Caco-2 (cell line): ENCODE measurements around the gene ZNF407. TPM values are rescaled to one million over a fixed set of nuclear protein-coding genes. Genes with fewer than 3 reads are reported as not detected.

Source experiments
- BruUV-seq: library from RNA; stranded (reverse); fragments of 400-500 nt; replicated peaks from 2 replicates; lab custom pipeline; 2021; lab: Mats Ljungman, UMichigan
- CTCF ChIA-PET: fragments of 300-600 bp; sonication (Branson Sonifier 250); formaldehyde crosslinking; loops from one replicate; lab custom pipeline; 2022; ENCODE audit warnings: antibody characterized with exemption; lab: Charles Lee
- POLR2A ChIA-PET: fragments of 300-600 bp; sonication (Branson Sonifier 250); formaldehyde crosslinking; loops from one replicate; lab custom pipeline; 2022; ENCODE audit warnings: antibody characterized with exemption; lab: Charles Lee
- DNase-seq, 2 experiments: peaks; one replicate each; pipeline versions ENCODE4 v3.0.0 to v3.0.0-alpha.2; 2020 to 2022
- H3K27me3 ChIP-seq: replicated peaks from 2 replicates; pipeline ENCODE4 v1.6.0; 2011; ENCODE audit warnings: low read length; ENCODE audit not compliant: control insufficient read depth, insufficient read depth
- H3K36me3 ChIP-seq: 2 replicates; pipeline ENCODE4 v1.5.1; 2011; ENCODE audit warnings: low read length; ENCODE audit not compliant: control insufficient read depth, insufficient read depth
- H3K4me1 ChIP-seq: fragments of 250-450 bp; sonication (Bioruptor Pico); 2 replicates; pipeline ENCODE4 v1.5.1; 2020; ENCODE audit warnings: mild to moderate bottlenecking
- H3K4me3 ChIP-seq: 2 replicates; pipeline ENCODE4 v1.5.1; 2011; ENCODE audit warnings: low read depth, mild to moderate bottlenecking, control low read depth, low read length
- H3K9me3 ChIP-seq: fragments of 250-450 bp; sonication (Bioruptor Pico); 2 replicates; pipeline ENCODE4 v1.5.1; 2020; ENCODE audit warnings: mild to moderate bottlenecking, moderate library complexity
- H3K27ac Mint-ChIP-seq: one replicate; pipeline ENCODE4 v1.8.0; 2022; ENCODE audit warnings: mixed read lengths; ENCODE audit not compliant: unreplicated experiment
- H3K27me3 Mint-ChIP-seq: one replicate; pipeline ENCODE4 v1.8.0; 2022; ENCODE audit warnings: mixed read lengths; ENCODE audit not compliant: insufficient read depth, unreplicated experiment
- H3K36me3 Mint-ChIP-seq: one replicate; pipeline ENCODE4 v1.8.0; 2022; ENCODE audit warnings: mild to moderate bottlenecking, mixed read lengths; ENCODE audit not compliant: insufficient read depth, unreplicated experiment
- H3K4me1 Mint-ChIP-seq: one replicate; pipeline ENCODE4 v1.8.0; 2022; ENCODE audit warnings: low read depth, mixed read lengths; ENCODE audit not compliant: unreplicated experiment
- H3K4me3 Mint-ChIP-seq: one replicate; pipeline ENCODE4 v1.8.0; 2022; ENCODE audit warnings: mild to moderate bottlenecking, moderate library complexity, mixed read lengths; ENCODE audit not compliant: unreplicated experiment
- H3K9me3 Mint-ChIP-seq: one replicate; pipeline ENCODE4 v1.8.0; 2022; ENCODE audit warnings: mixed read lengths; ENCODE audit not compliant: unreplicated experiment
- intact Hi-C: fragments of 100-400 bp; cut with micrococcal nuclease; formaldehyde crosslinking; loops from one replicate; pipeline ENCODE4 v1.10.0; 2022; ENCODE audit not compliant: unreplicated experiment
- total RNA-seq: library from RNA; stranded (reverse); gene quantifications from 2 replicates; pipeline ENCODE4 v1.2.3, GENCODE V29; 2022
- TF ChIP-seq, protein P1 (sequence below), 2 experiments: fragments of 200-600 bp in 1 of 2; IDR thresholded peaks; 1 replicate in 1 of 2; 2 replicates in 1 of 2; pipeline versions ENCODE4 v1.5.1 to v1.8.0; 2011 to 2022; ENCODE audit warnings: antibody characterized with exemption in 1 of 2, control low read depth in 1 of 2, inconsistent platforms in 1 of 2, low read depth in 1 of 2, low read length in 1 of 2, mild to moderate bottlenecking in 1 of 2, moderate library complexity in 1 of 2; ENCODE audit not compliant: insufficient read depth in 1 of 2, severe bottlenecking in 1 of 2, unreplicated experiment in 1 of 2

ZNF407 gene
- total RNA-seq, 1 experiment from 2014 or later = 4.7 TPM

DNA sequence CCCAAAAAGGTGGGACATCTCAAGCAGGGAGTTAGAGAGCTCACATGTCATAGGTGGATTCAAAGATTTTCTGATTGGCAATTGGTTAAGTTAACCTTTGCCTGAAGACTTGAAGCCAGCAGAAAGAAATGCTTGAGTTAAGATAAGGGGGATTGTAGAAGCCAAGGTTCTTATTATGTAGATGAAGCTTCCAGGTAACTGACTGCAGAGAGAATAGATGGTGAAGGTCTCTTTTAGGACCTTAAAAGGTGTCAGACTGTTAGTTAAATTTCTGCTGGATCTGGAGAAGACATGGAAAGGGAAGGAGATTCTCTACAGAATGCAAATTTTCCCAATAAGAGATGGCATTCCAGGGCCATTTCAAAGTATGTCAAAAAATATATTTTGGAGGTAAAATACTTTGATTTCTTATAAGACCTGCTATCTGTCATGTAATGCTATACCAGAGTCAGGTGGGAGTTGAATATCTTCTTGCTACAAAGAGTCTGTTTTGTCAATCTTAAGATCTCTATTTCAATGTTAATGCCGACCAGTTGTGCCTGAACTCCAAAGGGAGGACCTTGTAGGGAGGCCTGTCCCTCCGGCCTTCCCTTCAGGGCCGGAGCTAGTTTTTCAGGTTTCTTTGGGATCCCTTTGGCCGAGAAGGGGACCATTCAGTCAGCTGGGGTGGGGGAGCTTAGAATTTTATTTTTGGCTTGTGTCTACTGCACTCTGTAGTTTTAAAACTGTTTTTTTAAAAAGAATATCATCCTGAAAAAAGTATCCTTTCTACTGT is 330.7 kb downstream of the ZNF407 start:
- Histone ChIP-seq H3K9me3 (no peaks in the 10 kb centered on the region), H3K4me3 (no peak overlapping the region), H3K4me1 (no peaks in the 10 kb centered on the region), H3K36me3 (no peaks in the 10 kb centered on the region), H3K27me3 (no peaks in the 10 kb centered on the region)
- Mint-ChIP-seq H3K9me3 (no peaks in the 10 kb centered on the region), H3K27ac (no peak overlapping the region), H3K36me3 (no peaks in the 10 kb centered on the region), H3K4me3 (no peak overlapping the region), H3K27me3 (no peaks in the 10 kb centered on the region), H3K4me1 (no peaks in the 10 kb centered on the region)
- no peak for DNase-seq
- ChIA-PET CTCF (no interaction called here), POLR2A (no interaction called here)
- no TSS peak for BruUV-seq
- TF ChIP-seq, protein P1, sequence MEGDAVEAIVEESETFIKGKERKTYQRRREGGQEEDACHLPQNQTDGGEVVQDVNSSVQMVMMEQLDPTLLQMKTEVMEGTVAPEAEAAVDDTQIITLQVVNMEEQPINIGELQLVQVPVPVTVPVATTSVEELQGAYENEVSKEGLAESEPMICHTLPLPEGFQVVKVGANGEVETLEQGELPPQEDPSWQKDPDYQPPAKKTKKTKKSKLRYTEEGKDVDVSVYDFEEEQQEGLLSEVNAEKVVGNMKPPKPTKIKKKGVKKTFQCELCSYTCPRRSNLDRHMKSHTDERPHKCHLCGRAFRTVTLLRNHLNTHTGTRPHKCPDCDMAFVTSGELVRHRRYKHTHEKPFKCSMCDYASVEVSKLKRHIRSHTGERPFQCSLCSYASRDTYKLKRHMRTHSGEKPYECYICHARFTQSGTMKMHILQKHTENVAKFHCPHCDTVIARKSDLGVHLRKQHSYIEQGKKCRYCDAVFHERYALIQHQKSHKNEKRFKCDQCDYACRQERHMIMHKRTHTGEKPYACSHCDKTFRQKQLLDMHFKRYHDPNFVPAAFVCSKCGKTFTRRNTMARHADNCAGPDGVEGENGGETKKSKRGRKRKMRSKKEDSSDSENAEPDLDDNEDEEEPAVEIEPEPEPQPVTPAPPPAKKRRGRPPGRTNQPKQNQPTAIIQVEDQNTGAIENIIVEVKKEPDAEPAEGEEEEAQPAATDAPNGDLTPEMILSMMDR (IDR thresholded peaks at IDR 0.05; ENCODE audit: insufficient read depth in 1 of 2, low read depth in 1 of 2, low read length in 1 of 2, severe bottlenecking in 1 of 2, unreplicated experiment in 1 of 2) = no peak
- intact Hi-C loops = no loop called here

DNA sequence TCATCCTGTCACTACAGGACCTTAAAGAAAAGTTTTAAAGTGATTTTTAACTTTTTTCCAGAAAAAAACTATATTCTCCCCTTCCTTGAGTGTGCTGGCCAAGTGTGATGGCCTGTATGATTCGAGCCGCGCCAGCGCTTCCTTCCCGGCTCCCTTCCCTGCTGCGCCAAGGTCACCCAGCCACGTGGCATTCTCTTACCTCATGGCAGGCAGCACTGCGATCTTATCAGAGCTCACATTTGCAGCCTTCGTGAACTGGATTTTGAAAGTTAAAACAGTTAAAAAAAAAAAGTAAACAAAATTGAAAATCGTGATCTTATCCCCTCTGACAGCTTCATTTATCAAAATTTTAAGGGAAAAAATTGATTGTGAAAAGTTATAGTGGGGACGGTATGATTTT is 331.4 kb downstream of the ZNF407 start:
- no peaks in the 10 kb centered on the region for H3K4me1 ChIP-seq
- Mint-ChIP-seq H3K4me1 (no peaks in the 10 kb centered on the region), H3K9me3 (no peaks in the 10 kb centered on the region), H3K4me3 (no peak overlapping the region), H3K27me3 (no peaks in the 10 kb centered on the region), H3K27ac (no peak overlapping the region), H3K36me3 (no peaks in the 10 kb centered on the region)
- no TSS peak for BruUV-seq
- ChIA-PET CTCF (no interaction called here), POLR2A (no interaction called here)
- no peak overlapping the region for H3K4me3 ChIP-seq
- TF ChIP-seq, protein P1 (IDR thresholded peaks at IDR 0.05; ENCODE audit: insufficient read depth in 1 of 2, low read depth in 1 of 2, low read length in 1 of 2, severe bottlenecking in 1 of 2, unreplicated experiment in 1 of 2) = no peak
- no peaks in the 10 kb centered on the region for H3K27me3 ChIP-seq
- intact Hi-C loops = no loop called here
- H3K36me3 ChIP-seq = no peaks in the 10 kb centered on the region
- DNase-seq = no peak
- H3K9me3 ChIP-seq = no peaks in the 10 kb centered on the region

DNA sequence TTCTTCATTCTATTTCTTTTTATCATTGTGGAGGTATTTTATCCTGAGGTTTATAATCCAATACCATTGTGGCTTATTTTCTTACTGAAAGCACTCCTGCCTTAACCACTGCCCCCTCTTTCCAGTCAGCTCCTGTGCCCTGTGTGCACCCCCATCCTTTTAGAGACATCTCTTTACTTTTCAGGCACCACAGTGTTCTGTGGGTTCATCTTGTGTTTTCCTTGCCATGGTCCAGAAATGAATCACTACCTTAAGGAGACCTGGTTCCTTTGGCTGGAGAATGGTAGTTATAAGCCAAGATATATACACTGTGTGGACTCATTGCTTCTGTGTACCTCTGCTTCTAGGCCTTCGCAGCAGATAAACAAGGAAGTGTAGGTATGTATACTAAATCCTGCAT is 332.9 kb downstream of the ZNF407 start:
- Histone ChIP-seq H3K4me3 (no peak overlapping the region), H3K9me3 (no peaks in the 10 kb centered on the region), H3K4me1 (no peaks in the 10 kb centered on the region), H3K27me3 (no peaks in the 10 kb centered on the region), H3K36me3 (no peaks in the 10 kb centered on the region)
- Mint-ChIP-seq H3K9me3 (no peaks in the 10 kb centered on the region), H3K4me3 (no peak overlapping the region), H3K27me3 (no peaks in the 10 kb centered on the region), H3K4me1 (no peaks in the 10 kb centered on the region), H3K27ac (no peak overlapping the region), H3K36me3 (no peaks in the 10 kb centered on the region)
- no TSS peak for BruUV-seq
- ChIA-PET POLR2A (no interaction called here), CTCF (no interaction called here)
- no peak for DNase-seq
- intact Hi-C loops = no loop called here
- TF ChIP-seq, protein P1 (IDR thresholded peaks at IDR 0.05; ENCODE audit: insufficient read depth in 1 of 2, low read depth in 1 of 2, low read length in 1 of 2, severe bottlenecking in 1 of 2, unreplicated experiment in 1 of 2) = no peak
